ENCODE data around the gene MRPS5. TPM values are rescaled to one million over a fixed set of nuclear protein-coding genes. Genes with fewer than 3 reads are reported as not detected.
"Not testable (repeated sequence)": the region's sequence is repeated elsewhere in the genome, so short reads cannot be mapped to it uniquely, and the experiment has no call there.

The MRPS5 gene
- total RNA-seq, 1 donor from 2014 or later: 51.9 TPM

DNA sequence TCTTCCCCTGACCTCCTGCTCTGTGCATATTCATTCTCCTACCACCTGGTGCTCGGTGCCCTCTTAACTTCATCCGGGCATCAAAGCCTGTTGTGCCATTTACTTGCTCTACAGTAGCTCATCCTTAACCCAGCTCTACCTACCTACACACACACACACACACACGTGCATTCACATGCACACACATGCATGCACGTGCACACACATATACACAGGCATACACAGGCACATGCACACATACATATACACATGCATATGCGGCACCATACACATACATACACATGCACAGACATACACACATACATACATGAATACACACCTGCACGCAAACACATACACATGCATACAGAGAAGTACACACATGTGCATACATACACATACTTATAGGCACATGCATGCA is 81.6 kb downstream of the MRPS5 start:
- ATAC-seq (no peak), DNase-seq (no peak)
- no peak for TF ChIP-seq CTCF (IDR thresholded peaks at IDR 0.05)
- no peaks in the 10 kb centered on the region for H3K36me3 ChIP-seq
- no peak overlapping the region for H3K4me3 ChIP-seq
- no peaks in the 10 kb centered on the region for H3K27me3 ChIP-seq (ENCODE audit: low read depth)
- intact Hi-C loops (cut with DNase I): no loop called here
- peaks cover 22% of the 10 kb centered on the region for H3K4me1 ChIP-seq
- no peak overlapping the region for H3K27ac ChIP-seq
- no peaks in the 10 kb centered on the region for H3K9me3 ChIP-seq

DNA sequence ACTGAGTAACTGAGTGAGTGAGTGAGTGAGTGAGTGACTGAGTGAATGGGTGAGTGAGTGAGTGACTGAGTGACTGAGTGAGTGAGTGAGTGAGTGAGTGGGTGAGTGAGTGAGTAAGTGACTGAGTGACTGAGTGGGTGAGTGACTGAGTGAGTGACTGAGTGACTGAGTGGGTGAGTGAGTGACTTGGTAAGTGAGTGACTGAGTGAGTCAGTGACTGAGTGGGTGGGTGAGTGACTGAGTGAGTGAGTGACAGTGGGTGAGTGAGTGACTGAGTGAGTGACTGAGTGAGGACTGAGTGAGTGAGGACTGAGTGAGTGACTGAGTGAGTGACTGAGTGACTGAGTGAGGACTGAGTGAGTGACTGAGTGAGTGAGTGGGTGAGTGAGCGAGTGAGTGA is 82.2 kb downstream of the MRPS5 start:
- no peak for TF ChIP-seq CTCF (IDR thresholded peaks at IDR 0.05)

GRCh38 chr2:95038635-95039298 is 82.8 kb downstream of the MRPS5 start:
- H3K9me3 ChIP-seq: no peaks in the 10 kb centered on the region
- no peak for ATAC-seq

More for the DNA sequence above, 82.2 kb downstream of the MRPS5 start:
- H3K36me3 ChIP-seq: no peaks in the 10 kb centered on the region
- H3K27me3 ChIP-seq (ENCODE audit: low read depth): no peaks in the 10 kb centered on the region
- DNase-seq: no peak
- H3K27ac ChIP-seq: no peak overlapping the region
- H3K9me3 ChIP-seq: no peaks in the 10 kb centered on the region
- peaks cover 22% of the 10 kb centered on the region for H3K4me1 ChIP-seq
- H3K4me3 ChIP-seq: no peak overlapping the region
- no peak for ATAC-seq
- intact Hi-C loops (cut with DNase I): no loop called here

GRCh38 chr2:95037841-95038585 is 83.6 kb downstream of the MRPS5 start:
- H3K4me3 ChIP-seq; H3K36me3 ChIP-seq; H3K27me3 ChIP-seq (ENCODE audit: low read depth); DNase-seq; H3K9me3 ChIP-seq; ATAC-seq; intact Hi-C loops (cut with DNase I); H3K27ac ChIP-seq: not testable (repeated sequence)
- peaks cover 18% of the 10 kb centered on the region for H3K4me1 ChIP-seq

More at GRCh38 chr2:95038635-95039298, 82.8 kb downstream of the MRPS5 start:
- Histone ChIP-seq H3K4me3 (no peak overlapping the region), H3K4me1 (peaks cover 22% of the 10 kb centered on the region), H3K27me3 (ENCODE audit: low read depth) (no peaks in the 10 kb centered on the region), H3K27ac (no peak overlapping the region), H3K36me3 (no peaks in the 10 kb centered on the region)
- intact Hi-C loops (cut with DNase I): no loop called here
- TF ChIP-seq CTCF (IDR thresholded peaks at IDR 0.05): no peak
- no peak for DNase-seq

DNA sequence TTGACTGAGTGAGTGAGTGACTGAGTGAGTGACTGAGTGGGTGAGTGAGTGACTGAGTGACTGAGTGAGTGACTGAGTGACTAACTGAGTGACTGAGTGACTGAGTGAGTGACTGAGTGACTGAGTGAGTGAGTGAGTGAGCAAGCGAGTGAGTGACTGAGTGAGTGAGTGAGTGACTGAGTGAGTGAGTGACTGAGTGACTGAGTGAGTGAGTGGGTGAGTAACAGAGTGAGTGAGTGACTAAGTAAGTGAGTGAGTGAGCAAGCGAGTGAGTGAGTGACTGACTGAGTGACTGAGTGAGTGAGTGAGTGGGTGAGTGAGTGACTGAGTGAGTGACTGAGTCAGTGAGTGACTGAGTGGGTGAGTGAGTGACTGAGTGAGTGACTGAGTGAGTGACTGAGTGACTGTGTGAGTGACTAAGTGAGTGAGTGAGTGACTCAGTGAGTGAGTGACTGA is 84.2 kb downstream of the MRPS5 start:
- no peaks in the 10 kb centered on the region for H3K9me3 ChIP-seq
- no peaks in the 10 kb centered on the region for H3K36me3 ChIP-seq
- intact Hi-C loops (cut with DNase I): no loop called here
- H3K27ac ChIP-seq: no peak overlapping the region
- peaks cover 7% of the 10 kb centered on the region for H3K27me3 ChIP-seq (ENCODE audit: low read depth)
- H3K4me3 ChIP-seq: no peak overlapping the region
- no peak for TF ChIP-seq CTCF (IDR thresholded peaks at IDR 0.05)
- peaks cover 12% of the 10 kb centered on the region for H3K4me1 ChIP-seq
- DNase-seq: no peak
- ATAC-seq: no peak

Measured in lower lobe of right lung (tissue), 2 donors.